GM12892 (cell line): Measurements from ENCODE around the gene PBOV1.

Source experiments
- DNase-seq: peaks from one replicate; pipeline ENCODE4 v3.0.0; 2011; ENCODE audit not compliant: insufficient read length
- FAIRE-seq: peaks from 2 replicates; lab custom pipeline; 2011; peaks lifted over from hg19 to GRCh38; lab: Jason Lieb, UNC
- POLR2A ChIP-seq: IDR thresholded peaks from 2 replicates; pipeline ENCODE4 v1.6.1; 2011; ENCODE audit warnings: low read depth, low read length, control low read depth
- POLR2AphosphoS5 ChIP-seq: IDR thresholded peaks from 2 replicates; pipeline ENCODE4 v1.6.1; 2011; ENCODE audit warnings: low read depth, low read length, control low read depth
- TAF1 ChIP-seq: IDR thresholded peaks from 2 replicates; pipeline ENCODE4 v1.6.1; 2011; ENCODE audit warnings: low read depth, mild to moderate bottlenecking, control low read depth, low read length, borderline replicate concordance

The PBOV1 gene

DNA sequence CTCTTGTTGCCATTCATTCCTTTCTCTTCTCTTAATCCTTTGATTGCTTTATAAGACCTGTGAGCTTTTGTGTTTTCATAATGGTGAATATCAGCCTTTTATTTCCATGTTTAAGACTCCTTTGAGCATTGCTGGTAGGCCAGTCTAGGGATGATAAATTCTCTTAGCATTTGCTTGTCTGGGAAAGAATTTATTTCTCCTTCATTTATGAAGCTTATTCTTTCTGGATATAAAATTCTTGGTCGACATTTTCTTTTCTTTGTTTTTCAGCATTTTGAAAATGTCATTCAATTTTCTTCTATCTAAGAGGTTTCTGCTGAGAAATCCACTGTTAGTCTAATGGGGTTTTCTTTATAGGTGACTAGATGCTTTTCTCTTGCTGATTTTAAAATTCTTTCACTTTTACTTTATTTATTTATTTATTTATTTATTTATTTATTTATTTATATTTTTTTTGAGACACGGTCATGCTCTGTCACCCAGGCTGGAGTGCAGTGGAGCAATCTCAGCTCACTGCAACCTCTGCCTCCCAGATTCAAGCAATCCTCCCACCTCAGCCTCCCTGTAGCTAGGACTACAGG, 41.5 kb downstream of the PBOV1 start:
- DNase-seq: no peak
- no peak for TF ChIP-seq TAF1
- no peak for TF ChIP-seq POLR2A
- TF ChIP-seq POLR2AphosphoS5: no peak
- FAIRE-seq: no peak

GRCh38 chr6:138175596-138175995, 42.7 kb downstream of the PBOV1 start:
- FAIRE-seq (no peak), DNase-seq (no peak)
- no peak for TF ChIP-seq POLR2A
